Peyer's patch (tissue), 4 donors: ENCODE results near the gene MEX3A. TPM values are rescaled to one million over a fixed set of nuclear protein-coding genes. Genes with fewer than 3 reads are reported as not detected.
"Not testable (repeated sequence)": the region's sequence is repeated elsewhere in the genome, so short reads cannot be mapped to it uniquely, and the experiment has no call there.

ENCODE experiments used
- DNase-seq, 3 donors: peaks; one replicate each; pipeline ENCODE4 v3.0.0-alpha.2; 2017 to 2019
- H3K27ac ChIP-seq, 4 donors: fragments of 200-600 bp; sonication (generic); one replicate each; pipeline ENCODE4 v1.5.1; 2016 to 2019
- H3K27me3 ChIP-seq, 2 donors: fragments of 200-600 bp; sonication (generic); one replicate each; pipeline ENCODE4 v1.5.1; 2019
- H3K36me3 ChIP-seq, 3 donors: fragments of 200-600 bp; sonication (generic); one replicate each; pipeline ENCODE4 v1.5.1; 2016 to 2019
- H3K4me1 ChIP-seq, 4 donors: fragments of 200-600 bp; sonication (generic); one replicate each; pipeline ENCODE4 v1.5.1; 2016 to 2019
- H3K4me3 ChIP-seq, 4 donors: fragments of 200-600 bp; sonication (generic); 1 replicate in 3 of 4; 2 replicates in 1 of 4; pipeline ENCODE4 v1.5.1; 2016 to 2019; ENCODE audit warnings: mild to moderate bottlenecking in 1 of 4
- H3K9me3 ChIP-seq, 4 donors: fragments of 200-600 bp; sonication (generic); one replicate each; pipeline ENCODE4 v1.5.1; 2016 to 2019; ENCODE audit warnings: mild to moderate bottlenecking in 1 of 4
- CTCF ChIP-seq, 6 experiments: fragments of 450-650 bp in 4 of 6; fragments of 200-600 bp in 2 of 6; sonication (generic) in 1 of 6; IDR thresholded peaks; one replicate each; pipeline ENCODE4 v1.5.1; 2017 to 2019; ENCODE audit warnings: antibody characterized with exemption in 6 of 6, mild to moderate bottlenecking in 3 of 6, moderate library complexity in 1 of 6
- POLR2A ChIP-seq, 2 donors: fragments of 450-650 bp; IDR thresholded peaks; one replicate each; pipeline ENCODE4 v1.5.1; 2017; ENCODE audit warnings: antibody characterized with exemption in 2 of 2, mild to moderate bottlenecking in 2 of 2, moderate library complexity in 2 of 2
- total RNA-seq, 4 donors: library from RNA; depleted of rRNA; stranded (reverse); fragments of >200 nt; gene quantifications; one replicate each; pipeline ENCODE4 v1.1.0, GENCODE V29; 2016

Gene MEX3A
- total RNA-seq, 4 donors from 2014 or later, result 0.80 to 2.1 TPM; not detected in 2

- Histone ChIP-seq H3K27me3 (no peaks in the 10 kb centered on the region), H3K36me3 (peaks cover 0 to 18% (median 0%) of the 10 kb centered on the region in 3 donors)
- TF ChIP-seq POLR2A (IDR thresholded peaks at IDR 0.05), result no peak
- TF ChIP-seq CTCF (IDR thresholded peaks at IDR 0.05), result no peak
Observed at GRCh38 chr1:156048663-156049258, 33.5 kb downstream of the MEX3A start.

GRCh38 chr1:156045076-156045475 is 37.2 kb downstream of the MEX3A start:
- no peaks in the 10 kb centered on the region for H3K9me3 ChIP-seq
- DNase-seq, result no peak
- no peak overlapping the region for H3K4me3 ChIP-seq
- no peak for TF ChIP-seq POLR2A (IDR thresholded peaks at IDR 0.05)
- no peak for TF ChIP-seq CTCF (IDR thresholded peaks at IDR 0.05)
- no peaks in the 10 kb centered on the region for H3K4me1 ChIP-seq
- H3K27ac ChIP-seq, result no peak overlapping the region
- H3K27me3 ChIP-seq, result no peaks in the 10 kb centered on the region
- peaks cover 0 to 45% (median 0%) of the 10 kb centered on the region in 3 donors for H3K36me3 ChIP-seq

More at GRCh38 chr1:156048663-156049258, 33.5 kb downstream of the MEX3A start:
- Histone ChIP-seq H3K9me3 (no peaks in the 10 kb centered on the region), H3K4me3 (no peak overlapping the region), H3K4me1 (peaks cover 0 to 9% (median 2%) of the 10 kb centered on the region in 4 donors), H3K27ac (no peak overlapping the region)
- no peak for DNase-seq

- H3K9me3 ChIP-seq, result no peaks in the 10 kb centered on the region
- no peak overlapping the region for H3K27ac ChIP-seq
- no peak overlapping the region for H3K4me3 ChIP-seq
- peaks cover 0 to 52% (median 0%) of the 10 kb centered on the region in 3 donors for H3K36me3 ChIP-seq
- no peaks in the 10 kb centered on the region for H3K4me1 ChIP-seq
- TF ChIP-seq CTCF (IDR thresholded peaks at IDR 0.05) (no peak), POLR2A (IDR thresholded peaks at IDR 0.05) (no peak)
- no peak for DNase-seq
- no peaks in the 10 kb centered on the region for H3K27me3 ChIP-seq
Observed at GRCh38 chr1:156042828-156043227, 39.4 kb downstream of the MEX3A start.

GRCh38 chr1:156034991-156035390 is 47.3 kb downstream of the MEX3A start:
- not testable (repeated sequence) for H3K4me1 ChIP-seq, DNase-seq, H3K27me3 ChIP-seq, H3K27ac ChIP-seq, H3K4me3 ChIP-seq, H3K9me3 ChIP-seq
- peaks cover 0 to 32% (median 0%) of the 10 kb centered on the region in 3 donors for H3K36me3 ChIP-seq

- no peak overlapping the region for H3K4me3 ChIP-seq
- no peak for TF ChIP-seq CTCF (IDR thresholded peaks at IDR 0.05)
- no peak for TF ChIP-seq POLR2A (IDR thresholded peaks at IDR 0.05)
Observed at GRCh38 chr1:156033011-156033410, 49.3 kb downstream of the MEX3A start.

GRCh38 chr1:156026588-156026987 is 55.7 kb downstream of the MEX3A start:
- Histone ChIP-seq H3K27me3 (no peaks in the 10 kb centered on the region), H3K27ac (no peak overlapping the region), H3K9me3 (no peaks in the 10 kb centered on the region), H3K36me3 (no peaks in the 10 kb centered on the region), H3K4me1 (peaks cover 0 to 5% (median 0%) of the 10 kb centered on the region in 4 donors), H3K4me3 (no peak overlapping the region)
- TF ChIP-seq CTCF (IDR thresholded peaks at IDR 0.05) (no peak), POLR2A (IDR thresholded peaks at IDR 0.05) (no peak)
- no peak for DNase-seq

More at GRCh38 chr1:156033011-156033410, 49.3 kb downstream of the MEX3A start:
- no peak overlapping the region for H3K27ac ChIP-seq
- H3K36me3 ChIP-seq, result peaks cover 0 to 15% (median 0%) of the 10 kb centered on the region in 3 donors
- no peak for DNase-seq
- no peaks in the 10 kb centered on the region for H3K4me1 ChIP-seq
- H3K27me3 ChIP-seq, result no peaks in the 10 kb centered on the region
- no peaks in the 10 kb centered on the region for H3K9me3 ChIP-seq
